ENCODE measurements around the gene CELSR1. TPM values are rescaled to one million over a fixed set of nuclear protein-coding genes. Genes with fewer than 3 reads are reported as not detected.

The CELSR1 gene
- total RNA-seq, 1 donor from 2014 or later, result 18.8 TPM

DNA sequence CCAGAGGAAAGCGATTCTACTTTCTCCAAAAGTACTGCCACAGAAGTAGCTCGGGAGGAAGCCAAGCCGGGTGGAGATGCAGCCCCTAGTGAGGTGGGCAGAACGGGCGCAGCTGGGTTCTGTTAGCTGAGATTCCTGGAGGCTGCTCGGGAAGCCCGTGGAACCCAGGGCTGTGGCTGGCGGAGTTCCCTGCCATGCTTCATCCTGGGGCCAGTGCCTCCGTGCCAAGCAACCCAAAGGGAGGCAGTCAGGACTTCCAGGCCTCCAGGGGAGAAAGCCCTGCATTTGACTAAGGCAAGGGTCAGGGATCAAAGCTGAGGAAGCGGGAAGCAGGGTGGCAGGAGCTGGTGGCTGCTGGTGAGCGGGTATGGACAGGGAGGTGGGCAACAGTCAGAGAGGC is 208.6 kb downstream of the CELSR1 start:
- Mint-ChIP-seq H3K4me1 (no peaks in the 10 kb centered on the region), H3K27ac (no peak overlapping the region), H3K27me3 (ENCODE audit: low read depth) (no peaks in the 10 kb centered on the region), H3K9me3 (no peaks in the 10 kb centered on the region), H3K4me3 (no peak overlapping the region), H3K36me3 (peaks cover 4% of the 10 kb centered on the region)
- TF ChIP-seq, protein P1, sequence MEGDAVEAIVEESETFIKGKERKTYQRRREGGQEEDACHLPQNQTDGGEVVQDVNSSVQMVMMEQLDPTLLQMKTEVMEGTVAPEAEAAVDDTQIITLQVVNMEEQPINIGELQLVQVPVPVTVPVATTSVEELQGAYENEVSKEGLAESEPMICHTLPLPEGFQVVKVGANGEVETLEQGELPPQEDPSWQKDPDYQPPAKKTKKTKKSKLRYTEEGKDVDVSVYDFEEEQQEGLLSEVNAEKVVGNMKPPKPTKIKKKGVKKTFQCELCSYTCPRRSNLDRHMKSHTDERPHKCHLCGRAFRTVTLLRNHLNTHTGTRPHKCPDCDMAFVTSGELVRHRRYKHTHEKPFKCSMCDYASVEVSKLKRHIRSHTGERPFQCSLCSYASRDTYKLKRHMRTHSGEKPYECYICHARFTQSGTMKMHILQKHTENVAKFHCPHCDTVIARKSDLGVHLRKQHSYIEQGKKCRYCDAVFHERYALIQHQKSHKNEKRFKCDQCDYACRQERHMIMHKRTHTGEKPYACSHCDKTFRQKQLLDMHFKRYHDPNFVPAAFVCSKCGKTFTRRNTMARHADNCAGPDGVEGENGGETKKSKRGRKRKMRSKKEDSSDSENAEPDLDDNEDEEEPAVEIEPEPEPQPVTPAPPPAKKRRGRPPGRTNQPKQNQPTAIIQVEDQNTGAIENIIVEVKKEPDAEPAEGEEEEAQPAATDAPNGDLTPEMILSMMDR (IDR thresholded peaks at IDR 0.05; ENCODE audit: unreplicated experiment), result no peak
- DNase-seq (ENCODE audit: low spot score in 2 of 2, unreplicated experiment in 2 of 2), result no peak

DNA sequence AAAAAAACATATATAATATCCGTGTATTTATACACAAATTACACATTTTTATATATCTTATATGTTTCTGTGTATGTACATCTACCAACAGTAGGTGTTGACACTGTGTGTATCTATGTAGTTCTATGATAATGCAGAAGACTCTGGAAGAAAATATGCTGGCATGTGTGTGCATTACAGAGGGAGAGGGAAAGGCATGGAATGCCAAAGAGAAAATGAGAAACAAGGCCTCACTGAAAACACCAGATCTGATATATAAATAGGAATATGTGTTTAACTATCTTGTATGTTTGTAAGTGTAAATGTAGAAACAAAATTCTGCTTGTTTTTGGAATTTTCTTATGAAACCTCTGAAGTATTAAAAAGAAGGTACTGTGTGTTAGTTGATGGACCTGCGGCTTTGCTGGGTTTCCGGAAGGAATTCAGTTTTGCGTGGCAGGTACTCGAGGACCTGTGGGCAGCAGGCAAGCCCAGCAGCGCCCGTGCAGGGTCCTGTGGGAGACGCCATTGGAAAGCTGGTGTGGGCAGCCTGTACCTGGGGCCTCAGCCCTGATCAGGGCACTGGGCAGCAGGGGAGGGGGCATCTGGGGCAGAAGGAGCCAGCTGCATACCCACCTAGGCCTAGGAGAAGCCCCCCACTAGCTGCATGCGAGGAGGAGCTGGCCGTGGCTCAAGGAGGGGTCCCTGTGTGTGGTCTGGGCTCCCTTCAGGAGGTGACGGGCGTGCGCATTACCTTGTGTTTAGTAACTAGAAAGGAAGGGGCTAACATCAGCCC is 209.5 kb downstream of the CELSR1 start:
- no peaks in the 10 kb centered on the region for H3K27me3 Mint-ChIP-seq (ENCODE audit: low read depth)
- no peak overlapping the region for H3K27ac Mint-ChIP-seq
- TF ChIP-seq, protein P1 (IDR thresholded peaks at IDR 0.05; ENCODE audit: unreplicated experiment), result no peak
- DNase-seq (ENCODE audit: low spot score in 2 of 2, unreplicated experiment in 2 of 2), result no peak
- peaks cover 4% of the 10 kb centered on the region for H3K36me3 Mint-ChIP-seq
- no peaks in the 10 kb centered on the region for H3K4me1 Mint-ChIP-seq
- H3K4me3 Mint-ChIP-seq, result no peak overlapping the region
- no peaks in the 10 kb centered on the region for H3K9me3 Mint-ChIP-seq

DNA sequence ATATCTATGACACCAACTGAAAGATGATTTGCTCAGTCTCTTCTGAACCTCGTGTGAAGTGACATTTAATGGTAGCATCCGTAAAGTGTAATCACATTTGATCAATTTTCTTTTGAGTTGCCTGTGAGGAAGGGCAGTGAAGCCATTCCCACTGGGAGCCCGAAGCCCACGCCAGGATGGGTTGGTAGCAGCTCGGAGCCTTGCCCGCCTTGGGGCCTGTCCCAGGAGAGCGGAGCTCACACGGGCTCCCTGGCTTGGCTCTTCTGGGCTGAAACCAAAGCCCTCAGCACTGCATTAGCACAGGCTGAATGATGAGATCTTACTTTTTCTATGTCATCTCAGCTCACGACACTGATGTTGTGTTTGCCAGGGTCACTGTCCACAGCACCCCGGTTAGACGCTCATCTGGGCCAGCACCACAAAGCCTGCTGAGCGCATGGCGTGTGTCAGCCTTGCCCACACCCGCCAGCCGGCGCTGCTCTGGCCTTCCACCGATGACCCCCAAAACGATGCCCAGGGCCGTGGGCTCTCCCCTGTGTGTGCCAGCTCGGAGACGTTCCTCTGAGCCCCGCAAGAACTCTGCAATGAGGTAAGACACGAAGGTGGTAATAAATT is 211.2 kb downstream of the CELSR1 start:
- Mint-ChIP-seq H3K27me3 (ENCODE audit: low read depth) (no peaks in the 10 kb centered on the region), H3K4me3 (no peak overlapping the region), H3K4me1 (no peaks in the 10 kb centered on the region), H3K9me3 (no peaks in the 10 kb centered on the region), H3K27ac (no peak overlapping the region), H3K36me3 (peaks cover 6% of the 10 kb centered on the region)
- TF ChIP-seq, protein P1 (IDR thresholded peaks at IDR 0.05; ENCODE audit: unreplicated experiment), result no peak
- no peak for DNase-seq (ENCODE audit: low spot score in 2 of 2, unreplicated experiment in 2 of 2)

DNA sequence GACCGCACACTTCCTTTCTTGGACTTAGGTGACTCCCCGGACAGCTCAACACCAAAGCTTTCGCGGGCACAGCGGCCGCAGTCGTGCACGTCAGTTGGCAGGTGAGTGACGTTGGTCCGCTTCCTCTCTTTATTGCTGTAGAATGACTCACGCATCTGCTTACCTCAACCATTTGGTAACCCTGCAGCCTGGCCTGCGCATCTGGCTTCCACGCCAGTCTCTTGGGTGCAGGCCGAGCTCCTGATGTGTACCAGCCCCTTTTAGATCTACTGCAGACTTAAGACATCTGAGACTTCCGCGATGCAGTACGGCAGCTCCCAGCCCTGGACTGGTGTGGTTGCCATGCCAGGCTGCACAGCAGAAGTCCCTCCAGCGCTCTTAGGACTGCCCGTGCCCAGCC is 214.3 kb downstream of the CELSR1 start:
- H3K27ac Mint-ChIP-seq, result no peak overlapping the region
- no peak for DNase-seq (ENCODE audit: low spot score in 2 of 2, unreplicated experiment in 2 of 2)
- no peaks in the 10 kb centered on the region for H3K9me3 Mint-ChIP-seq
- no peaks in the 10 kb centered on the region for H3K27me3 Mint-ChIP-seq (ENCODE audit: low read depth)
- H3K36me3 Mint-ChIP-seq, result peaks cover 18% of the 10 kb centered on the region
- TF ChIP-seq, protein P1 (IDR thresholded peaks at IDR 0.05; ENCODE audit: unreplicated experiment), result no peak
- H3K4me1 Mint-ChIP-seq, result no peaks in the 10 kb centered on the region
- no peak overlapping the region for H3K4me3 Mint-ChIP-seq

DNA sequence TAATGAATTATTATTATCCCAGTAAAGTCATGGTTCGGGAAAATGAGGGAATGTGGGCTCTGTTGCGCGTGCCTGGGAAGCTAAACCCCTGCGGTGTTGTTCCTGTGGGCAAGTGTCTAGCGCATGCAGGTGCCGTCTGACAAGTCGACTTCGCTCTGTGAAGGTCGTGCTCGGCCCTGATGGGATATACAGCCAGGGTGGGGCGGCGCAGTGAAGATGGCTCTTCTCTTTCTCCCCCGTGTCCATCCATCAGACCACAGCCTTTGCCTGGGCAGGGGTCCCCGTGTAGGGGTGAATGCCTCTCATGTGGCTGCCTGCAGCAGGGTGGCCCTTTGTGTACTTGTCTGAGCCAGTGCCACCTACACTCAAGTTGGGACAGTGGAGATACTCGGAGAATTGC is 214.7 kb downstream of the CELSR1 start:
- peaks cover 22% of the 10 kb centered on the region for H3K36me3 Mint-ChIP-seq
- H3K9me3 Mint-ChIP-seq, result no peaks in the 10 kb centered on the region
- no peak overlapping the region for H3K4me3 Mint-ChIP-seq
- no peak overlapping the region for H3K27ac Mint-ChIP-seq
- no peak for DNase-seq (ENCODE audit: low spot score in 2 of 2, unreplicated experiment in 2 of 2)
- H3K27me3 Mint-ChIP-seq (ENCODE audit: low read depth), result no peaks in the 10 kb centered on the region
- H3K4me1 Mint-ChIP-seq, result no peaks in the 10 kb centered on the region
- TF ChIP-seq, protein P1 (IDR thresholded peaks at IDR 0.05; ENCODE audit: unreplicated experiment), result no peak
